Measurements from ENCODE around the gene SLX9.
A peak's percentile ranks its signal among the peaks of the same experiment; 100 is the strongest.

SLX9 gene

DNA sequence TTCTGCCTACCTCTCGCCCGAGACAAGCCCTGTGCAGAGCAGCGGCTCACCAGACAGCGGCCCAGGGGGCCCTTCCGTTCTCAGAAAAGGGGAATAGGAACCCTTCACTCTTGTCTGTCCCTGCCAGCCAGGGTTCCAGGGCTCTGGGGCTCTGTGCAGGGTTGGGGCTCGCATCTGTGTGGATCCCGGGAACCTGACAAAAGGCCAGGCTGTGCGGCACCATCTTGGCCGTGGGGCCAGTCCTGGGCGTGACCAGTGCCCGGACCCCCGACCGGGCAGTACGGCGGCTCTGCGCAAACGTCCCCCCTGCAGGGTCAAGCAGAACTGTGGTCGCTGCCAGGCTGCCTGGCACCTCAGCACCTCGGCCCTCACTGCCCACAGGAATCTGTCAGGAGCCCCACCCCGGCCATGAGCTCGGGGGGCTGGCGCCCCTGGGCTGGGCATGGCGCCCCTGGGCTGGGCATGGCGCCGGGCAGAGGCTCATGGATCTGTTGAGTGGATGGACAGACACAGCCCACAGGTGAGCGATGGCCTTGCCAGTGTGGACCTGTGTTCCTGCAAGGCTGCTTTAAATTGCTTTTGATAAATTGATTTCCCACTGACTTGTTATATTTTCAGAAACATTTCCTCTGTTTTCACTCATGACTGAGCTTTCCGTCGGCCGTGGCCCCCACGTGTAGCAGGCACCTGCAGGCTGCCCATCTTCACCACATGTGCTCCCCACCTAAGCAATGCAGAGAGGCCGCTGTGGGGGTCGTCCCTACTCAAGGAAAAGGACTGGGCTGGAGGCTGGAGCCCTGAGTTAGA, 59.0 kb downstream of the SLX9 start:
- H3K4me3 ChIP-seq (replicated peaks in 1 of 2; ENCODE audit: low read depth in 2 of 2, low read length in 2 of 2), result no peak overlapping the region
- TF ChIP-seq, protein P1, sequence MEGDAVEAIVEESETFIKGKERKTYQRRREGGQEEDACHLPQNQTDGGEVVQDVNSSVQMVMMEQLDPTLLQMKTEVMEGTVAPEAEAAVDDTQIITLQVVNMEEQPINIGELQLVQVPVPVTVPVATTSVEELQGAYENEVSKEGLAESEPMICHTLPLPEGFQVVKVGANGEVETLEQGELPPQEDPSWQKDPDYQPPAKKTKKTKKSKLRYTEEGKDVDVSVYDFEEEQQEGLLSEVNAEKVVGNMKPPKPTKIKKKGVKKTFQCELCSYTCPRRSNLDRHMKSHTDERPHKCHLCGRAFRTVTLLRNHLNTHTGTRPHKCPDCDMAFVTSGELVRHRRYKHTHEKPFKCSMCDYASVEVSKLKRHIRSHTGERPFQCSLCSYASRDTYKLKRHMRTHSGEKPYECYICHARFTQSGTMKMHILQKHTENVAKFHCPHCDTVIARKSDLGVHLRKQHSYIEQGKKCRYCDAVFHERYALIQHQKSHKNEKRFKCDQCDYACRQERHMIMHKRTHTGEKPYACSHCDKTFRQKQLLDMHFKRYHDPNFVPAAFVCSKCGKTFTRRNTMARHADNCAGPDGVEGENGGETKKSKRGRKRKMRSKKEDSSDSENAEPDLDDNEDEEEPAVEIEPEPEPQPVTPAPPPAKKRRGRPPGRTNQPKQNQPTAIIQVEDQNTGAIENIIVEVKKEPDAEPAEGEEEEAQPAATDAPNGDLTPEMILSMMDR (IDR thresholded peaks at IDR 0.05; ENCODE audit: low read depth, low read length), result no peak
- no peak for DNase-seq (ENCODE audit: low read depth in 2 of 2)

DNA sequence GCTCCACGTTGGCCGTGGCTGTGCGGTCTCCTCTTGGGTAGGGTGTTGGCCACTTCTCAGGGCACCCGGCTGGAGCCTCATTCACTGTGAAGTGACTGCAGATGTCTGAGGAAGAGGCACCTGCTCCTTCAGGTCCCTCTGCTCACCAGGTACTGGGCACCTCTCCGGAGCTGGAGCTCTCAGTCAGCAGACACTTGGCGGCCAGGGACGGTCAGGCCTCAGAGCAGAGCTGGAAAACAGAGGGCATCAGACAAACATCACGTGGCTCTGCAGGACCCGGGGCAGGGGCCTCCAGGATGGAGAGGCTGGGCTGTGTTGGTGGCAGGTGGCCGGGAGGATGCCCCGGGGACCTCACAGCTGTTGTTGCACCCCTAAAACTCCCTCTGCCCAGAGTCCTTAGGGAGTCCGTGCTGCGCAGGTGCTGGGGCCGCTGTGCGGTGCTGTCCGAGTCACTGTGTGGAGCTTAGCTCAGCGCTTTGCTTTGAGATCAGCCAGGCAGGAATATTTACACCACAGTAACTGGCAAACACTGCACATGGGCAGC, 59.7 kb downstream of the SLX9 start:
- H3K4me3 ChIP-seq (replicated peaks in 1 of 2; ENCODE audit: low read depth in 2 of 2, low read length in 2 of 2), result no peak overlapping the region
- DNase-seq (ENCODE audit: low read depth in 2 of 2), result no peak
- TF ChIP-seq, protein P1 (IDR thresholded peaks at IDR 0.05; ENCODE audit: low read depth, low read length), result no peak

DNA sequence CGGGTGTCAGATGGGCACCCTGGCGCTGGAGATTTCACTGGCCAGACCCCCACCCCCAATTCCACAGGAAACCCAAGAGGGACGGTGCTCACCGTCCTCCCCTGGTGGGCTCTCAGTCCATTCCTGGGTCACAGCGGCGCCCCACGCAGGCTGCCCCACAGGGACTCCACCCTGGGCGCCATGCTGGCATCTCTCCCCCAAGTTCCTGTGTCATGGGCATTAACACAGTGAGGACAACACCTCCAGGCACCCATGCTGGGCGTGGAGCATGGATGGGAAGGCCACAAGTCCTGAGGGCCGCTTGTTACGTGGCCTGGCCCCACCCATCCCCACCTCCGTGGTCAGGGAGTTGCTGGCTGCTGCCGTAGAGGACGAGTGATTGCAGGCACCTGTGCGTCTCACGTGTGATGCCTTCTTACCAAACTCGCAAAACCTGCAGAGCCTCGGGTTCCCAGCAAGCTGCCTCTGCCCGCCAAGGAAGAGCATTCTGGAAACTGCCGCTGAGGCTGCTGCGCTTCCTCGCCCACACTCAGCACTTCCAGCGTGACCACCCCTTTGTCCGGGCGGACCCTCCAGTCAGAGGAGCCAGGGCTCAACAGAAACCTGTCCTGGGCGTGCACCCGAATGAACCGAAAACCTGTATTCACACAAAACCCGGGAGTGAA, 60.3 kb downstream of the SLX9 start:
- TF ChIP-seq, protein P1 (IDR thresholded peaks at IDR 0.05; ENCODE audit: low read depth, low read length), result no peak
- DNase-seq (ENCODE audit: low read depth in 2 of 2), result no peak
- no peak overlapping the region for H3K4me3 ChIP-seq (replicated peaks in 1 of 2; ENCODE audit: low read depth in 2 of 2, low read length in 2 of 2)

DNA sequence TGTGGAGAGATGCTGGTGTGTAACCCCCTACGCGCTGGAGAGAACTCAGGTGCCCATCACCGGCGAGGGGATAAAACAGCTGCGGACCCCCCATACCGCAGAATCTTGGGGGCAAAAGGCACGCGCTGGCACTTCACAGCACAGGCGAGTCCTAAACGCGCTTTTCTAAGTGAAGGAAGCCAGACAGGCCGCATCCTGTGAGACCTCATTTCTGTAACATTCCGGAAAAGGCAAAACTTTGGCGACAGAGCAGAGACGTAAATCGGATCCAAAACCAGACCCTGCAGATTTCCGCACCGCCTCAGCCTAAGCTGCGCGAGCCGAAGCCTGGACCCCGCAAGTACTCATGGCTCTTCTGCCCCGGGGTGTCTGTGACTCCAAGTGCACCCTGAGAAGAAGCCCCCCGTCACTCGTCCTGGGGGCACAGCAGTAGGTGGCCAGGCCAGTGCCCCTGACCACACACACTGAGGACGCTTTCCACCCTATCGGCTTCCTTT, 60.9 kb downstream of the SLX9 start:
- H3K4me3 ChIP-seq (replicated peaks in 1 of 2; ENCODE audit: low read depth in 2 of 2, low read length in 2 of 2), result no peak overlapping the region
- TF ChIP-seq, protein P1 (IDR thresholded peaks at IDR 0.05; ENCODE audit: low read depth, low read length), result no peak
- peak in 1 of 2 donors; percentile 26 for DNase-seq (ENCODE audit: low read depth in 2 of 2)

GRCh38 chr21:45001134-45002095, 61.6 kb downstream of the SLX9 start:
- TF ChIP-seq, protein P1 (IDR thresholded peaks at IDR 0.05; ENCODE audit: low read depth, low read length), result no peak
- DNase-seq (ENCODE audit: low read depth in 2 of 2), result peak; percentile 64 to 83
- H3K4me3 ChIP-seq (replicated peaks in 1 of 2; ENCODE audit: low read depth in 2 of 2, low read length in 2 of 2), result no peak overlapping the region

Data from cardiac fibroblast (primary cell).